ENCODE results near the gene GAS5.
A peak's percentile ranks its signal among the peaks of the same experiment; 100 is the strongest.

DNA sequence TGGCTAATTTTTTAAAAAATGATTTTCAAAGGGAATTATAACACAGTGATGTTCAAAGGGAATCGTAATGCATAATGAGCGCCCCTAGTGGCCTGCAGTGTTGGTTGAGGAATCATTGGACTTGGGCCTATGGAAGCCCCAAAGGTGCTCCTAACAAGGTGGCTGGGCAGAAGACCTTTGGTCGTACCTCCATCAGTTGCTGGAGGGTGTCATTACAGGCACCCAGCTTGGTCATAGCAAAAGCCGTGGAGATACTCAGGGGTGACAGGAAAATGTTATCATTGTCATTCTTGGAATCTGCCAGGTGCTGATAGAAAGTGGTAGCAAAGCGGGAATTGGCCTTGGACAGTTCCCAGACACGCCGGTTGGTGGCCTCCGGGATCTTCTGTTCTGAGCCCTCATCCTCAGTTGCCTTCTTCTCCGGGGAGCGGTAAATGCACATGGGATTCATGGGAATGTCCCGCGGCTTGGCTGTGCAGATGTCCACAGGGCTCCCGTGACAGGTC lies 46.6 kb upstream of the GAS5 start:
- no peak for TF ChIP-seq EP300 (IDR thresholded peaks at IDR 0.05)
- TF ChIP-seq, protein P1, sequence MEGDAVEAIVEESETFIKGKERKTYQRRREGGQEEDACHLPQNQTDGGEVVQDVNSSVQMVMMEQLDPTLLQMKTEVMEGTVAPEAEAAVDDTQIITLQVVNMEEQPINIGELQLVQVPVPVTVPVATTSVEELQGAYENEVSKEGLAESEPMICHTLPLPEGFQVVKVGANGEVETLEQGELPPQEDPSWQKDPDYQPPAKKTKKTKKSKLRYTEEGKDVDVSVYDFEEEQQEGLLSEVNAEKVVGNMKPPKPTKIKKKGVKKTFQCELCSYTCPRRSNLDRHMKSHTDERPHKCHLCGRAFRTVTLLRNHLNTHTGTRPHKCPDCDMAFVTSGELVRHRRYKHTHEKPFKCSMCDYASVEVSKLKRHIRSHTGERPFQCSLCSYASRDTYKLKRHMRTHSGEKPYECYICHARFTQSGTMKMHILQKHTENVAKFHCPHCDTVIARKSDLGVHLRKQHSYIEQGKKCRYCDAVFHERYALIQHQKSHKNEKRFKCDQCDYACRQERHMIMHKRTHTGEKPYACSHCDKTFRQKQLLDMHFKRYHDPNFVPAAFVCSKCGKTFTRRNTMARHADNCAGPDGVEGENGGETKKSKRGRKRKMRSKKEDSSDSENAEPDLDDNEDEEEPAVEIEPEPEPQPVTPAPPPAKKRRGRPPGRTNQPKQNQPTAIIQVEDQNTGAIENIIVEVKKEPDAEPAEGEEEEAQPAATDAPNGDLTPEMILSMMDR (IDR thresholded peaks at IDR 0.05): peak in 1 of 3 experiments; percentile 26
- TF ChIP-seq POLR2A (IDR thresholded peaks at IDR 0.05; ENCODE audit: low read depth): no peak
